GM23338 (cell line): ENCODE results near the gene MARCHF9. TPM values are rescaled to one million over a fixed set of nuclear protein-coding genes. Genes with fewer than 3 reads are reported as not detected.

Source experiments
- ATAC-seq: fragments of 200-7000 bp; cut with Tn5 transposase; 3 replicates; pipeline ENCODE4 v1.9.1; 2020
- DNase-seq: peaks from one replicate; pipeline ENCODE4 v3.0.0-alpha.2; 2015; ENCODE audit warnings: low spot score
- H2AFZ ChIP-seq: fragments of 200-600 bp; sonication (generic); 2 replicates; pipeline ENCODE4 v1.8.0; 2016; ENCODE audit warnings: antibody characterized with exemption, mild to moderate bottlenecking, moderate library complexity
- H3F3A ChIP-seq: fragments of 200-600 bp; sonication (generic); replicated peaks from 2 replicates; pipeline ENCODE4 v1.8.0; 2017; ENCODE audit warnings: antibody characterized with exemption, mixed run types, low read depth
- H3K27ac ChIP-seq: fragments of 200-600 bp; sonication (generic); 2 replicates; pipeline ENCODE4 v1.6.1; 2016; ENCODE audit warnings: low read depth
- H3K27me3 ChIP-seq: fragments of 200-600 bp; sonication (generic); 2 replicates; pipeline ENCODE4 v1.8.0; 2016; ENCODE audit warnings: mild to moderate bottlenecking, mixed run types, moderate library complexity; ENCODE audit not compliant: insufficient read depth
- H3K36me3 ChIP-seq: fragments of 200-600 bp; sonication (generic); 2 replicates; pipeline ENCODE4 v1.8.0; 2016; ENCODE audit warnings: mild to moderate bottlenecking; ENCODE audit not compliant: insufficient read depth
- H3K4me1 ChIP-seq: fragments of 200-600 bp; sonication (generic); 2 replicates; pipeline ENCODE4 v1.8.0; 2016; ENCODE audit warnings: mild to moderate bottlenecking, moderate library complexity; ENCODE audit not compliant: insufficient read depth
- H3K4me2 ChIP-seq: fragments of 200-600 bp; sonication (generic); 2 replicates; pipeline ENCODE4 v1.7.1; 2017; ENCODE audit warnings: mixed run types
- H3K4me3 ChIP-seq: fragments of 200-600 bp; sonication (generic); 2 replicates; pipeline ENCODE4 v1.6.1; 2016; ENCODE audit warnings: mixed run types
- H3K79me2 ChIP-seq: fragments of 200-600 bp; sonication (generic); replicated peaks from 2 replicates; pipeline ENCODE4 v1.8.0; 2017; ENCODE audit warnings: mild to moderate bottlenecking; ENCODE audit not compliant: insufficient read depth
- H3K9me2 ChIP-seq: fragments of 200-600 bp; sonication (generic); 2 replicates; pipeline ENCODE4 v1.8.0; 2017; ENCODE audit not compliant: insufficient read depth
- H4K20me1 ChIP-seq: fragments of 200-600 bp; sonication (generic); replicated peaks from 2 replicates; pipeline ENCODE4 v1.8.0; 2017; ENCODE audit warnings: mild to moderate bottlenecking; ENCODE audit not compliant: insufficient read depth
- H3K27ac Mint-ChIP-seq: 2 replicates; pipeline ENCODE4 v1.8.0; 2020; ENCODE audit warnings: inconsistent platforms, mild to moderate bottlenecking, moderate library complexity, mixed read lengths
- H3K27me3 Mint-ChIP-seq: 3 replicates; pipeline ENCODE4 v1.8.0; 2022; ENCODE audit warnings: low read depth, mild to moderate bottlenecking, moderate library complexity, mixed read lengths, inconsistent platforms; ENCODE audit not compliant: insufficient read depth, poor library complexity
- H3K36me3 Mint-ChIP-seq: 3 replicates; pipeline ENCODE4 v1.8.0; 2021; ENCODE audit warnings: low read depth, mild to moderate bottlenecking, inconsistent platforms, moderate library complexity, mixed read lengths
- H3K4me1 Mint-ChIP-seq: 3 replicates; pipeline ENCODE4 v1.8.0; 2020; ENCODE audit warnings: mild to moderate bottlenecking, inconsistent platforms, mixed read lengths
- H3K4me3 Mint-ChIP-seq: 3 replicates; pipeline ENCODE4 v1.8.0; 2021; ENCODE audit warnings: moderate library complexity, mild to moderate bottlenecking, inconsistent platforms, mixed read lengths
- H3K9me3 Mint-ChIP-seq: 3 replicates; pipeline ENCODE4 v1.8.0; 2020; ENCODE audit warnings: moderate library complexity, mild to moderate bottlenecking, inconsistent platforms, mixed read lengths
- CREB1 ChIP-seq: fragments of 250-450 bp; sonication (Bioruptor Pico); IDR thresholded peaks from 2 replicates; pipeline ENCODE4 v1.5.0; 2020; ENCODE audit warnings: low read depth, mild to moderate bottlenecking, moderate library complexity
- ETS1 ChIP-seq: IDR thresholded peaks from 2 replicates; pipeline ENCODE4 v1.6.1; 2016; ENCODE audit warnings: antibody characterized with exemption
- EZH2 ChIP-seq: fragments of 200-600 bp; sonication (generic); IDR thresholded peaks from one replicate; pipeline ENCODE4 v1.8.0; 2017; ENCODE audit warnings: antibody characterized with exemption, mild to moderate bottlenecking, low read depth; ENCODE audit not compliant: unreplicated experiment
- JUNB ChIP-seq: IDR thresholded peaks from one replicate; pipeline ENCODE4 v1.6.1; 2016; ENCODE audit warnings: antibody characterized with exemption; ENCODE audit not compliant: unreplicated experiment
- NANOG ChIP-seq: IDR thresholded peaks from 2 replicates; pipeline ENCODE4 v1.6.1; 2016; ENCODE audit warnings: antibody characterized with exemption, borderline replicate concordance
- REST ChIP-seq: IDR thresholded peaks from one replicate; pipeline ENCODE4 v1.6.1; 2018; ENCODE audit warnings: antibody characterized with exemption; ENCODE audit not compliant: unreplicated experiment
- STAT1 ChIP-seq: IDR thresholded peaks from one replicate; pipeline ENCODE4 v1.6.1; 2016; ENCODE audit warnings: antibody characterized with exemption; ENCODE audit not compliant: unreplicated experiment
- polyA plus RNA-seq: library from polyadenylated mRNA; unstranded; fragments of >200 nt; fragmentation: Nextera tagmentation; extraction: Ambion mirVana; gene quantifications from 2 replicates; pipeline ENCODE4 v1.2.1, GENCODE V29; 2016
- total RNA-seq: library from RNA; depleted of rRNA; stranded (reverse); fragments of >200 nt; shearing (Covaris generic); gene quantifications from 2 replicates; pipeline ENCODE4 v1.2.3, GENCODE V29; 2014

Gene MARCHF9
- total and polyA plus RNA-seq, 2 experiments from 2014 or later: 2.9 to 3.3 TPM

- TF ChIP-seq NANOG: no peak
- no peak for TF ChIP-seq CREB1 (CRISPR knock-in tag)
- no peak for TF ChIP-seq ETS1
- no peak for TF ChIP-seq EZH2
- no peak for TF ChIP-seq JUNB
- TF ChIP-seq STAT1: no peak
- TF ChIP-seq REST: no peak
These were observed 24.4 kb upstream of the MARCHF9 start (continued) for GRCh38 chr12:57730336-57731067.

GRCh38 chr12:57731411-57732080 is 23.4 kb upstream of the MARCHF9 start:
- H3K4me3 ChIP-seq: no peak overlapping the region
- H3K79me2 ChIP-seq: no peaks in the 10 kb centered on the region
- no peak overlapping the region for H3K27ac ChIP-seq
- no peaks in the 10 kb centered on the region for H3K9me2 ChIP-seq
- Mint-ChIP-seq H3K4me3 (no peak overlapping the region), H3K36me3 (no peaks in the 10 kb centered on the region; the same call in 2 of the 3 replicates), H3K9me3 (peaks cover 2% of the 10 kb centered on the region; the same call in 2 of the 3 replicates), H3K27ac (no peak overlapping the region), H3K27me3 (peaks cover 99% of the 10 kb centered on the region), H3K4me1 (peaks cover 22% of the 10 kb centered on the region)
- peaks cover 100% of the 10 kb centered on the region for H3K27me3 ChIP-seq
- no peak for ATAC-seq
- no peak for TF ChIP-seq JUNB
- no peak overlapping the region for H3K4me2 ChIP-seq
- no peak overlapping the region for H2AFZ ChIP-seq
- H3K36me3 ChIP-seq: no peaks in the 10 kb centered on the region
- peaks cover 9% of the 10 kb centered on the region for H3K4me1 ChIP-seq
- peaks cover 6% of the 10 kb centered on the region for H3F3A ChIP-seq
- no peak for DNase-seq
- H4K20me1 ChIP-seq: no peaks in the 10 kb centered on the region; the same call in 1 of the 2 replicates
